HG02763 (cell line): Measurements from ENCODE around the gene CAMK2B.
"Not testable (repeated sequence)": the region's sequence is repeated elsewhere in the genome, so short reads cannot be mapped to it uniquely, and the experiment has no call there.

Experiments
- ATAC-seq: cut with Tn5 transposase; IDR thresholded peaks from one replicate; pipeline ENCODE4 v1.9.1; 2021; ENCODE audit warnings: mild to moderate bottlenecking, moderate library complexity; ENCODE audit not compliant: unreplicated experiment

The CAMK2B gene

DNA sequence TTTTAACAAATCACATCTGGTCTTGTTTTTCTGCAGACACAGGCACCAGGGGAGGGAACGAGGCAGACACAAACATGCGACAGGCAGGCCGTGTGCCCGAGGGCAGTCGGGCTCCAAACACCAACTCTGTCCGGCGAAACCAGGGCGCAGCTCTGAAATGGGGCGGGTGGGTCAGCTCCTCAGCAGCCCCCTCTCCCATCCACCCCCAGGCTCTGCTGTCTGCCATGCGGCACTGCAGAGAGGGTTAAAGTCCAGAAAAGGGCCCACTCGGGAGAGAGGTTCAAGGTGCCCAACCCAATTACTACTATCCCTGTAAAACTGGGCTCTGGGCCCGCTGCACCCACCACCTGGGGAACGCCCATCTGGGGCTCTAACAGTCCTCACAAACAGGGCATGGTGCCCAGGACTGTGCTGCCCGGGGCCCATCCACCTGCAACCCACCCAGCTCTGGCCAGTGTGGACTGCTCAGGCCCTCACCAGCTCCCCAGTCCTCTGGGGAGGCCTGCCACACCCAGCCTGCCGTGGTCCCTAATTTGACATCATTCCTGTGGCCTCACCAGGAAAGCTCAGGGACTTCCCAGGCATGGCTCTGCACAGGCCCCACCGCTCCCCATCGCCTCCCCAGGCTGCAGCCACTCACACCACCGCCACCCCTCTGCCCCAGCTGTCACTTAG lies 105.9 kb downstream of the CAMK2B start:
- ATAC-seq: no peak

DNA sequence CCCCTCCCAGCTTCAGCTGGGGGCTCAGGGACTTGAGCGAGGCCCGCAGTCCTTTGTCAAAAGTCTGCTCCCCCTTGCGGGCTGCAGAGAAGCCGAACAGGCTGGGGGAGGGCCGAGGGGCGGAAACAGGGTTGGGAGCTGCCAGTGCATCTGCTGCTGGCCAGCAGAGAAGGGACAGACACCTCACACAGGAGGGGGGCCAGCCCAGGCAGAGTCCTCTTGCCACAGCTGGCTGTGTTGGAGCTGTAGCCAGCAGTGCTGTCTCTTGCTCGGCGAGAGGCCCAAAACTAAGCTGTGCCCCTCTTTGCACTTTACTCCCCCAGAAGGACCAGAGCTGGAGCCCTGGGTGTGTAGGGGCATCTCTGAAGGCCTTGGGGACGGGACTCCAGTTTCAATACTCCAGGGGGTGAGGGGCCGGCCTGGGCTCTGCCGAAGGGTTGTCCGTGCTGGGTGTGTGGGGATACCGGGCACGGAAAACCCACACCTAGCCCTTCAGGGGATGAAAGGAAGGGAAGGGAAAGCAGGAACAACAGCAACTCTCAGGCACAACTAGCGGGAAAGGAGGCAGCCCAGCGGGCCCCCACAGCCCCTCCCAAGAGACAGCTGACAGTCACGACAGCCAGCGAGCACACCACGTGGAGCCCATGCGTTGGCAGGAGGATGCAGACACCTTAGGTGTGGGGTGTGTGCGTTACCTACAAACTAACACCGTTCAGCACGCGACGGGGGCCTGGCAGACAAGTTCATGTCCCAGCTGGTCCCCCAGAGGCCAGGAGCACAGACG lies 106.8 kb downstream of the CAMK2B start:
- no peak for ATAC-seq

DNA sequence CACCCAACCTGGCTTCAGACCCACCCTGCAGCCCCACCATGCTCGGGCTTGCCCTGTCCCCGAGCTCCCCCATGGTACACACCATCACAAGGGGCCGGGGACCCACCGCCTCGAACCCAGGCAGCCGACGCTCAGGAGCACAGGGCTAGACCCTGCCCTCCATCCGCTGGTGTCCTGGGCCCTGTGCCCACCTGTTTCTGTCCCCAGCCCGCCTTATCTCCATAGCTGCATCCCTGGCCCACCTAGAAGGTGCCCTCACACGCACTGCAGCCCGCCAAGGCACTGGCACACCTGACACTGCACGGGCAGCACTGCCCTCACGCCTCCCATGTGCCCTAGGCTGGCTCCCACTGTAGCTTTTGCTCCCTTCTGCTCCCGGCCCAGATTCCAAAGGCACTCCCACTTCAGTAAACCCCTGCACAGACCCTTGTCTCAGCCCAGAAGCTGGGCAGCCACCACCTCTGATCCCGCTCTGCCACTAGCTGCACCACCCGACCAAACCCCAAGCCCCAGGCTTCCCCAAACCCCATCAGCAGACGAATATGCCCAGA lies 107.5 kb downstream of the CAMK2B start:
- no peak for ATAC-seq

DNA sequence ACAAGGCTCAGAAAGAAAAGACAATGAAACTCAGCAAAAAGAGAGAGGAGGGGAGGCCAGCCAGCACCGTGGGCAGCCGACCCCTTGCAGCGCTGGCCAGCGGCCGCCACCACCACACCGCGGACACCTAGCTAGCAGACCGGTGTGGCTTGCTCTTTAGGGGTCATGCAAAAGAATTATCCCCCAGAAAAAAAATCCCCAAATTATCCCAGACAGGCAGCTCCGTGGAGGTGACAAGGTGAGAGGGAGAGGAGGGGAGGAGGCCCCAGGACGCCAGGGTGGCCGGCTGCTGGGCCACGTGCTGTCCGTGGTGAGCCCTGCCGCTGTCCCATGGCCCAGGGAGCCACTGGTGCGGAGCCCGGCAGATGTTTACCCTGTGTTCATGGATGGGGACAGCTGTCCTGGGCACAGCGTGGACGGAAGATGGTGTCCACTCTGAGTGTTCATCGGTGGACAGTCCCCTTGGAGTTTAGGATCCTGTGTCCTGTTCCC lies 108.1 kb downstream of the CAMK2B start:
- no peak for ATAC-seq

DNA sequence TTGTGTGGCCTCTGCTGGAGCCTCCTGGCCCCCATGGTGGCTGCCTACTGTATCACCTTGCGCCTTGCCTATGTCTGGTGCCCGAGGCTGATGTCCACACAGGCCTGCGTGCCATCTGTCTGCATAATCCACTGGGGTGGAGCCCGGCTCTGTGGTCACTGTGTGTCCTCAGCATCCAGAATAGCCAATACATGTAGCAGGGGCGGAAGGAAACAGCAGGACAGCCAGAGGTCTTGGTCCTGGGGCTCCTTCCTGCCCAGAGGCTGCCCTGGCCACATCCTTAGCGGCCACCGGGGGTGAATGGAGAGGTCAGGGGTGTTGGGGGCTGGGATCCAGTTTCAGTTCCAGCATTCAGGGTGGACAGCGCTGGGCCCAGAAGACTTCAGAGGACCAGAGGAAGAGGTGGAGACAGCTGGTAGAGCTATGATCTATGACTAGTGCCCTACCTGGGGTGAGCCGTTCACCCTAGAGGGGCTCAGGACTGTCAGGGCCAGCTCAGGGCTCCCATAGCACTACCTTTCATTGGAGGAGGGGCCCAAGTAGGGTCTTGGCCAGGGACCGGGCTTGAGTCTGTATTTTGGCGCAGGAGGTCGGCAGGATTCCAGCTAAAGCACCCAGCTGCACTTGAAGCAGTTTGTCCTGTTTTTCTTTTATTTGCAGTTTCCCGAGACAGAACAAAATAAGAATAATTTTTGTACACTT lies 108.7 kb downstream of the CAMK2B start:
- ATAC-seq: no peak

DNA sequence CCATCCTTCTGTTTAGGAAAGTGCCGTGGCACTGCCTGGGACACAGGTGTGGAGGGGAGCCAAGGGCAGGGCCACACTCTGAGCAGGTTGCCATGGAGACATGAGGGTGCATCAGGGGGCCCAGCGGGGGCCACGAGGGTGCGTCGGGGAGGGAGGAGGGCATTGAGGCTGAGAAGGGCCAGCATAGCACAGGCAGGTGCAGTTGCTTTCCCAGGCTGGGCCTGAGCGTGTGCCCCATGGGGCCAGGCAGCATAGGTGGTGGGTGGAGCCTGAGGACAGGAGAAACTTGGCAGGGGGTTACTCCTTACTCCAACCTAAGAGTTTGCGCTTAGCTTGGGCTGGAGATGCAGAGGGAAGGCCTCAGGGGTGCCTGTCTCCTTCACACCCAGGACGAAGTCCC lies 109.4 kb downstream of the CAMK2B start:
- no peak for ATAC-seq

DNA sequence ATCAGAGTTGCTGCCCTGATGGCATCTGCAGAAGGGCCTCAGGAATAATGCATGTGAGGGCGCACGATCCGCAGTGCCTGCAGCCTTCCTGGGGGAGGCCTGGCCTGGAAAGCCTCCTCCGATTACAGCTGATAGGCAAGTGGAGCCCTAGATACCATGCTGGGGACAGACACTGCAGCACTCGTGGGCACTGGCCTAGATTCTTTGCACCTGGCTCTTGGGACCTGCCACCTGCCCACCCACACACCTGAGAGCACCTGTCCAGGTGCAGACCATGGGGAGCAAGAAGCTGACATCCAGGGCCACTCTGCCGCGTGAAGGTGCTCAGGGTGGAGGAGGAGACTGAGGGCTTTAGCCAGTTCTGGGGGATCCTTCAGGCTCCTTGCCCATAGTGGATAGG lies 109.9 kb downstream of the CAMK2B start:
- ATAC-seq: no peak

DNA sequence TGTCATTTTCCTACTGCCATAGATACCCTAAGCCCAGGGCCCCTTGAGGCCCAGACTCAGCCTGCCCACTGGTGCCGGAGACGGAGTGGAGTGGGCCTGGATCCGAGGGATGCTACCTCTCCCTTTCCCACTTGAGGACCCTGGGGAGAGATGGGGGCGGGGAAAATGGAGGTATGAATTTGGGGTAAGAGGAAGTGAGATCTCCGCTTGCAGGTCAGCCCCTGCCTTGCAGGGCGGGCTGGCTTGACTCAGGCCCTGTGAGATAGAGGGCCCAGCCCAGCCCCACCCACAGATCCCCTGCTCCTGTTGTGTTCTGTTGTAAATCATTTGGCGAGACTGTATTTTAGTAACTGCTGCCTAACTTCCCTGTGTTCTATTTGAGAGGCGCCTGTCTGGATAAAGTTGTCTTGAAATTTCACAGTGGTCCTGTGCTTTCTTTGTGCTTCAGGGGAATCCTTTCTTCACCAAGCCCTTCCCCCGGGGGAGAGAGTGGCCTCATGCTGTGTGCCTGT lies 111.5 kb downstream of the CAMK2B start:
- ATAC-seq: no peak

DNA sequence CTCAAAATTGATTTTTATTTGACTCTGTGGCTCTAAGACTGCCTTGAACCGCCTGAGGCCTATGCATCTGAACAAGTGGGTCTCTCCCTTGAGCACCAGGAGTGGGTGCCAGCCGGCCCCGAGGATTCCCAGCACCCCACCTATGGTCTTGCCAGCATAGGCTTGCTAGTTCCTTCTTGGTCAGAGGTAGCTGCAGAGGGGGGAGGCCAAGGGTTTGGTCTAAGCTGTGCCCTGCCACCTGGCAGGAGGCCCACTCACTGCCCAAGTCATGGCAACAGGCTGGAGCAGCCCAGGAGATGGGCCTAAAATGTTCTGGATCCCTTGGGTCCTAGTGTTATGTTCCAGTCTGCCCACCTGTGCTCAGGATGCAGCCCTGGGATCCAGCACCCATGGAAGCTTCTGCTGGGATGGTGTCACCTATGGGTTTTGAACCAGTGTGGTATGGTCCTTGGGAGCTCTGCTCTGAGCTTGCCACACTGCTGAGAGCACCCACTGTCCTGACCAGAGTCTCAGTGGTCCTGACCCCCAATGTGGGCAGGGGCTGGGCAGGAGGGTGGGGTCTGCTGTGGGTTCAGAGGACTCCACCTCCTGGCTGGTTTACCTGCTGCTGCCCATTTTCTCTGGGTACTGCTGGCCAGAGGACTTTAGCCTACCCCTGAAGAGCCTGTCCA lies 112.1 kb downstream of the CAMK2B start:
- no peak for ATAC-seq

DNA sequence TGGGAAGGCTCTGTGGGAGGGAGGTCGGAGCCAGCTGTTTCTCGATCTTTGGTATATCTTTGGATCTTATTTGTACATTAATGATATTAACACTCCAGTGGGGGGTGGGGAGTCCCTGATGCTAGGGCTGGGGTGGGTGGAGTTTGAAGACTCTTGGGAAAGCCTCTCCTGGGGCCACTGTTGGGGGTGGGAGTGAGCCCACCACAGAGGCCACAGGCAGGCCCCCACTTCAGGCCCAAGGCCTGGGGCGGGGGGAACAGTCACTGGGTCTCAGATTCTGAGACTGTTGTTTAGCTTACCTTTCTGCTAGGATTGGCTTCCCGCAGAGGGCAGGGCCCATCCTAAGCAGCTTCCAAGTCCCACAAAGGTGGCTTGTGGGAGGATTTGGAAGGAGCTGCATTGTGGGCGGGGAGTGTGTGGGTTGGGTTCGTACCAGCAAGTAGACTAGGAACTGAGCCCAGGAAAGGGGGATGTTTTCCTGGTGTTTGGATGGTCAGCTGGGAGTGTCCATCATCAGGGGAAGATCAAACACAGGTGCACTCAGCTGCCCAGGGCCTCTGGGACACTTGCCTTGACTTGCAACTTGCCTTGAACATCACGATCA lies 112.7 kb downstream of the CAMK2B start:
- no peak for ATAC-seq

DNA sequence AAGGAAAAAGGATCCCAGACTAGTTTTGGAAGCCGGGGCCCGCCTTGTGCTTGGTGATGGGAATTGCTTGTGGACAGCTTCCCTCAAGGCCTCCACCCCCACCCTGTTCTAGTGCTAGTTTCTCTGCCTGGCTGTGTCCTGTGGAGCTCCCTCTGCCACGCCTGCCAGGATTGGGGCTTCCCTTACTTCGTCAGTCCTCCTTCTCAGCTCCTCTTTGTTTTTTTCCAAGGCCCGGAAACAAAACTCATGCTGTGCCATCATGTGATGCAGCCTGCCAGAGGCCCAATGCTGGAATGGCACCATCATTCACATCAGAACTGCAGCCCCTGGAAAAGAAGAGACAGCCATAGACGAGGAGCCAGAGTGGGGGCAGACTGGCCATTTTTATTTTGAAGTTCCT lies 113.4 kb downstream of the CAMK2B start:
- ATAC-seq: no peak

DNA sequence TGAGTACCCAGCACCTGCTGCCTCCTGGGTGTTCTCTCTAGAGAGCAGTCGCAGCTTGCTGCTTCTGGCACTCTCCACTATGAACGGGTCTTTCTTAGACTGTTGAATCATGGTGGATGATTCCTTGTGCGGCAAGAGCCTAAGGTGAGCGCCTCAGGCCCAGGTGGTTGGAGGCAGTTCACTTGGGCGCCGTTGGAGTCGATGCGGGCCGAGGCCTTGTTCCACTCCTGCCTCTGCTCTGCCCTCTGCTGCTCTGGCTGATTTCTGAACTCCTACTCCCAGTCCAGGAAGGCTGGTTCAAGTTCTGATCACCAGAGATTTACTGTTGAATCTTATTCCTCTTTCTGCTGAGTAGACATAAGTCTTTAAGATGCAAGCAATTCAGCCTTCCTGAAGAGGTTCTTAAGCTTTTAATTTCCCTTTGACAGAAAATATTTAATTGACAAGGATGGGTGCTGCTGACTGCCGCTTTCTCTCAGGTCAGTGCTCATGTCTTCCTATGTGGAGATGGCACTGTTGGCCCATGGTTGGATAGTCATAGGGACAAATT lies 114.2 kb downstream of the CAMK2B start:
- no peak for ATAC-seq

DNA sequence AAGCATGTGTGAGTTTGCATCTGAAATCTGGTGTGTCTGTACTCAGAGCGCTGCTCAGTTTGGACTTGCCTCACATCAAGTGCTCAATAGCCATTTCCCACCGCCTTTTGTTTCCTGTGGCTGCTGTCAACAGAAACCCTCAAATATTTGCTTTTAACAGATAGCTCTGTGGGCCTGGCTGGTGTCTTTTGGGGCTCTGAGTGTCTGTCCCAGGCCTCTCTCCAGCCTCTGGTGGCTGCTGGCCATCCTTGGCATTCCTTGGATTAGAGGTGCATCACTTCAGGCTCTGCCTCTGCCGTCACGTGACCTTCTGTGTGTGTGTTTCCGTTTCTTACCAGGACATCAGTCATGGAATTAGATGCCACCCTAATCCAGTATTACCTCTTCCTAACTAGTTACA lies 115.3 kb downstream of the CAMK2B start:
- ATAC-seq: no peak

DNA sequence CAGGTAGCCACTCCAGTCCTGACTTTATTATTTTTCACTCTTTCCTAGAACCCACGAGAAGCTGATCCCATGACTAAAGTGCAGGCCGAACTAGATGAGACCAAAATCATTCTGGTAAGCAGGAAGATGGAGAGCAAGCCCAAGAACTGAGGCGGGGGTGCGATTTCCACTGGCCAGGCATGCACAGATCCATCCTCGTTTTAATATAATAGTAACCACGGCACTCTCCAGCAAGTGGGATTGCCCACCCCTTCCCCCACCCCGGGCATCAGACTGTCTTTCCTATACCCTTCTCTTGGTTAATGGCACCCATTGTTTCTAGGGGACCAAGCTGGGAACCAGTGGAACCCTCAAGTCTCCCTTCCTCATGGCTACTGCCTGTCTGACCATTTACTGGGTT lies 117.3 kb downstream of the CAMK2B start:
- ATAC-seq: no peak

DNA sequence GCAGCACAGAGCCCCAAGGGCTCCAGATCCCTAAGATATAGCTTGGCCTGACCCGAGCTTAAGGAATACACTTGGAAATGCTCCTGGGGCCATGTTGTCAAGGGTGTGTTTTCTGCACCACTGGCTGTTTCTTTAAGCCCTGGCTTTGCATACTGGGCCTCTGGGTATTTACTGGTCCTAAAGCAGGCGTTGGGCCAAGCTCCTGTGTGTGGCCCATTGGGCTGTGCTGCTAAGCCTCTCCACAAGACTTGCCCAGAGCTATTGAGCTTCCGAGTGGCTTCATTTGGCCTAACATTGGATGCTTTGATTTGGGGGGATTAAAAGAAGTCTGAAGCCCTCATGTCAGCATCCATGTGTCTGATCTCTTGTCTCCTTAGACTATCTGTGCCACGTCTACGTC lies 119.4 kb downstream of the CAMK2B start:
- ATAC-seq: no peak

DNA sequence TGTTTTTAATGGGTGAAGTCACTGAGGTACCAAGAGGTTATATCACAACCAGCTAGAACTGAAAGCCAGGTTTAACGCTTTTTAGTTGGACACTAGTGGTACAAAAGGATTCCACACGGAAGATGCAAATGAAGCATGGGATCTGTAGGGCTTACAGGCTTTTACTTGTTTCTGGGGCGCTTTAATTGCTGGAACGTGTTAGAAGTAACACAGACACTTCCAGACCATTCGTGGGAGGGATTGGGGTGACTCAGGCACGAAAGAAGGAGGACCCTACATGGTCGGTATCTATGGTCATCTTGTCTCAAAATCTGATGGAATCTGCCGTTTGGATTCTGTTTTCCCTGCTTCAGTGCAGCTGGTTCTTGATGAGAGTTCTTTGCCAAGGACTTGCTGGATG lies 123.6 kb downstream of the CAMK2B start:
- no peak for ATAC-seq

DNA sequence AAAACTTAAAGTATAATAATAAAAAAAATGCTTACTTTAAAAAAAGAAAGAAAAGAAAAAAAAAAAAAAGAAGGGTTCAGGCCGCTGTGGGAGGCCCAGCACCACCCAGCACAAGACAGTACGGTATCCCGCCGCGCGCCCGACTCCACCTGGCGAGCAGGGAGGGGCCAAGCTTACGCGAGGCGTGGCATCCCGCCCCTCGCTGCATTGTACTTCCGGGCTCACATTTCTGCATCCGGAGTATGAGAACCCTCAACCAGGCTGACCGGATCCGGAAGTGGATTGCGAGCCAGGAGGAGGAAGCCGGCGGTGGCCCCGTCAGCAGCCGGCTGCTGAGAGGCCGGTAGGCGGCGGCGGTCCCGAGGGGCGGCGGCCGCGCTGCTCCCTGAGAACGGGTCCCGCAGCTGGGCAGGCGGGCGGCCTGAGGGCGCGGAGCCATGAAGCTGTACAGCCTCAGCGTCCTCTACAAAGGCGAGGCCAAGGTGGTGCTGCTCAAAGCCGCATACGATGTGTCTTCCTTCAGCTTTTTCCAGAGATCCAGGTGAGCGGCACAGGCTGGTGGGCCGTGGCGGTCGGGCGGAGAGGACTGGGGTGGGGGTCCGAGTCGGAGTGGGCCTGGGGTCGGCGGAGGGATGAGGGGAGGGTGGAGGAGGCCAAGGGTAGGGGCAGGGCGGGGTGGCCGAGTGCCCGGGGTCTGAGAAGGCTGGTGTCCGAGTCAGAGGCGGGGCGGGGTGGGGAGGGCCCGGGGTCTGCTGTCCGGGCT lies 124.5 kb downstream of the CAMK2B start, which contains the start of gene YKT6:
Gene YKT6, plus strand, starts transcription at position 280 of the 763 bp plus-strand sequence. Its CDS starts 158 bp downstream, at position 438.
- ATAC-seq: peak; percentile 99

DNA sequence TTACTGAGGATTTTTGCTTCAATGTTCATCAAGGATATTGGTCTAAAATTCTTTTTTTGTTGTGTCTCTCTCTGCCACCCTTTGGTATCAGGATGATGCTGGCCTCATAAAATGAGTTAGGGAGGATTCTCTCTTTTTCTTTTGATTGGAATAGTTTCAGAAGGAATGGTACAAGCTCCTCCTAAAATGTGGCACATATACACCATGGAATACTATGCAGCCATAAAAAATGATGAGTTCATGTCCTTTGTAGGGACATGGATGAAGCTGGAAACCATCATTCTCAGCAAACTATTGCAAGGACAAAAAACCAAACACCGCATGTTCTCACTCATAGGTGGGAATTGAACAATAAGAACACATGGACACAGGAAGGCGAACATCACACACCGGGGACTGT lies 125.2 kb downstream of the CAMK2B start:
- not testable (repeated sequence) for ATAC-seq

DNA sequence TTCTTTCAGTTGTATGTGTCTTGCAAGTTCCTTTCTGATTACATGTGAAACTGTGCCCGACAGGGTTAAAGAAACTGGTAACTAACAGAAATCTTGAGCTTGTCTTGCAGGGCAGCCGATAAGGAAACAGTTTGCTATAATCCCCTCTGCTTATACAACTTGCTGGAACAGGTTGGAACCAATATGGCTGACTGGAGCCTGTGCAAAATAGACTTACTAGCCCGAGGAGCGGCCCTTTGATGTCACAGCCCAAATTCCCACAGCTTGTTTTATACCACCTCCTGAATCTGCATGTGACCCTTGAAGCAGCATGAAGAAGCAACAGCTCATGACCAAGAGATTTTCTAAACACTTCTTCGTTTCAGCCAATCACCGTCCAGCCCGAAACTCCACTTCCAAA lies 127.9 kb downstream of the CAMK2B start:
- ATAC-seq: no peak
